Measurements from ENCODE around the gene STAM.
"Not testable (repeated sequence)": the region's sequence is repeated elsewhere in the genome, so short reads cannot be mapped to it uniquely, and the experiment has no call there.

The STAM gene

DNA sequence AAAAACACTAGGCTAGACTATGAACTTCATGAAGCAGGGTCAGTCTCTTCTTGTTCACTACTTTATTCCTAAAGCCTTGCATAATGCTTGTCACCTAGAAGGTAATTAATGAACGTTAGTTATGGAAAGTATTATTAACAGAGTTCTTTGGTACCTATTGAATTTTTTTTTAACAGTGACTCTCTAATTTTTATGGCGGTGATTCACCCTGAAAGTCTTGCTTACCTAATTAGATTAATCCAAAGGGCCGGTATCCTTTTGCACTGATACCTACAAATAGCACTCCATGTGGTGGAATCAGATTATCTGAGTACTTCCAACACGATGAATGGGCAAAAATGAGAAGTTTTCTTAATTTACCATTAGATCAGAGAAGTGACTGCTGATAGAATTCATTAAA lies 31.7 kb downstream of the STAM start:
- DNase-seq (ENCODE audit: low spot score), result no peak

DNA sequence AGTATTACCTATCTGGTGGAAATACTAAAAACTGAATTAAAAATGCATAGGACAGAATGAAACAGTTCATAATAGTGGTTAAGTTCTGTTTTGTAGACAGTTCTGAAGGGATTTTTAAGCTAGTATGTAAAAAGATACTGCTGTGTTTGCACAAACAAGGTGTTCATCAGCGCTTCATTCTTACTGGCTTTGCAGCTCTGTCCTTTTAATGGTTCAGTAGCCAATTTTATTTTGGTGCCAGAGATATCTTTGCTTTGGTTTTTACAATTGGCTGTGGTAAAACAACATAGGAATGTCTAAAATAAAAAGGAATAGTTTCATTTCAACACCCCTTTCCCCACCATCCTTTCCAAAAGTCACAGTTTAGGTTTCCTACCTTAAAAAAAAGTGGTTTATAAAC lies 33.0 kb downstream of the STAM start:
- DNase-seq (ENCODE audit: low spot score), result no peak

DNA sequence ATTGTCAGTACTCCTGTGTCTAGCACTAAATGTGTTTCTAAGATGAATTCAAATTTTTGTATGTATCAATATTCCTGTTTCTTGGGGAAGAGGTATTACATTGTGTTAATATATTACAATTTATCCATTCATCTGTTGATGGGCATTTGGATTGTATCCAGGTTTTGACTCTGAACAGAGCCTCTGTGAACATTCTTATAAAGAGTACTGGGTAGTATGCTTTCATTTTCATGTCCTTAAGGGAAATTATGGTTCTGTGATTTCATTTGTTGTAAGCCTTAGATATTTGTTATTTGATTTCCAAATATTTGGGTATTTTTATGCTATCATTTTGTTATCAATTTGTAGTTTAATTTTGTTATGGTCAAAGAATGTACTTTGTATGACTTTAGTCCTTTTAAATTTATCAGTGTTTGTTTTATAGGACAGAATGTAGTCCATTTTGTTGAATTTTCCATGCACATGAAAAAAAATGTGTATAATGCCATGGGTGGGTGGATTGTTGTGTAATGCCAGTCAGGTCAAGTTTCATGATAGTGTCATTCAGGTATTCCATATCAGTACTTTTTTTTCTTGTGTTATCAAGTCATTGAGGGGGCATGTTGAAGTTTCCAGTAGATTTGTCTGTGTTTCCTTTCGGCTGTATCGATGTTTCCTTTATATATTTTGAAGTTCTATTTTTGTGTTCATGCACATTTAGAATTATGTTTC lies 38.4 kb downstream of the STAM start:
- no peak for DNase-seq (ENCODE audit: low spot score)

DNA sequence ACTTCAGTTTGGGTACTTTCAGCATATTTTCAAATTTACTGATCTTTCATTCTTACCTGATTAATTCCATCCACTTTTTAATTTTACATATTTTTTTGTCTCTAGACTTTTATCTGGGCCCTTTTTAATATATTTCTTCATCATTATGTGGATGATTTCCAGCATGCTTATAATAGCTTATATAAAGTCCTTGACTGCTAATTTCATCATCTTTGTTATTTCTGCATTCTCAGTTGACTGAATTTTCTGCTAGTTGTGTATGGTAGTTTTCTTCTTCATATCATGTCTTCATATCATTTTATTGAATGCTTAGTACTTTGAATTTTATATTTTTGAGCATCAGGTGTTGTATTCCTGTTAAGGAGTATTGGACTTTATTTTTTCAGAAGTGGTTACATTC lies 39.6 kb downstream of the STAM start:
- no peak for DNase-seq (ENCODE audit: low spot score)

DNA sequence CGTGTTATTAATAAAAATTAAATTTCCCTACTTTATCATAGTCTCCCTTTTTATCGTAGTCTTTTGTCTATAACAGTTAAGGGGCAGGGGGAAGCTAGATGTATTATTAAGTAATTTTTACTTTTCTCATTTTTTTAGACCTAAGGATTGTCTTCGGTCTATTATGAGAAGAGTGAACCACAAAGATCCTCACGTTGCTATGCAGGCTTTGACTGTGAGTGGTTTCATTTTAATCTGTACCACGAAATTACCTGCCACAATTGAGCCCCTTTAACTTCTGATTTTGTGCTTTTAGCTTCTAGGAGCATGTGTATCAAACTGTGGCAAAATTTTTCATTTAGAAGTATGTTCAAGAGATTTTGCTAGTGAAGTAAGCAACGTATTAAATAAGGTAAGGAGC lies 40.6 kb downstream of the STAM start:
- DNase-seq (ENCODE audit: low spot score), result no peak

DNA sequence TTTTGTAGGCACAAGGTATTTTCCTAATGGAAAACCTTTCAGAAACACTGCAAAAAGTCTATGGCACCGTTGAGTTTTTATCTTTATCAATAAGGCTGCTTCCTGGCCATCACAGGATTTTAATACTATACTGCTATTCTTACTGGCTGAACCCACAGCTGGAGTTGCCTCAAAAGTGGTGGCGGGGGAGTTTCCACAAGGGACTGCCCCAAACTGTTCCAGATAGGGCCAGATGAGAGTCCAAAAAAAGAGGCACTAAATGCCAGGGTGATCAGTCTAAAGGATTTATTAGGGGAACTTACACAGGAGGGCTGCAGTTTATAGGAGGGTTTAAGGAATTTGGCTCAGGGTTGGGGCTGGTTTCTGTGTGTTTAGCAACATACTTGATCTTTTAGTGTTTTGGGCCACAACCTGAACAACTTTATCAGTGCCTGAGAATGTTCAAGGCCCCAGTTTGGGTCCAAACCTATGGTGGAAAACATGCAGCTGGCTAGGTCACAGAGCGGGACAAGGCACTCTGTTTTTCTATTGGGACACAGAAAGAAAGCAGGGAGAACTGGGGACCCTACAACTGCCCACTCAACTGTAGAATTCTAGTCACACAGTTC lies 41.4 kb downstream of the STAM start:
- DNase-seq (ENCODE audit: low spot score), result no peak

DNA sequence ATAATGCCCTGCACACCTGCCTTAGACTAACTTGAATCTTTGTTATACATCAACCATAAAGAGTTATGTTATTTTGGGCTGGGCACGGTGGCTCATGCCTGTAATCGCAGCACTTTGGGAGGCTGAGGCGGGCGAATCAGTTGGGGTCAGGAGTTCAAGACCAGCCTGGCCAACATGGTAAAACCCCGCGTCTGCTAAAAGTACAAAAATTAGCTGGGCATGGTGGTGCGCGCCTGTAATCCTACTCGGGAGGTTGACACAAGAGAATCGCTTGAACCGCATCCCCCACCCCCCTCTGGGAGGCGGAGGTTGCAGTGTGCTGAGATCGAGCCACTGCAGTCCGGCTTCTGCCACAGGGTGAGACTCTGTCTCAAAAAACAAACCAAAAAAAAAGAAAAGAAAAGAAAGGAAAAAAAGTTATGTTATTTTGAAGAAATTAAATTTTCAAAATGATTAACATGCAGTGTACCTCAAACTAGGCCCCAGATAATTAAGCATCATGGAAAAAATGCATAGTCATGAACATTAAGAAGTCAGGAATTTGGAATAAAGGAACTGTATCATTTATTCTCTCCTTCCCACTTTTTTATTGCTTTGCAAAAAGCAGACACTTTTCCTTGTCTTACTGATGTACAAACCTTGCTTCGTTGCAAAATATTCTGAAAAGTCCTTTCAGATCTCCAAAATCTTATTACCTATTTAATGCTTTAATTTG lies 43.3 kb downstream of the STAM start:
- no peak for DNase-seq (ENCODE audit: low spot score)

DNA sequence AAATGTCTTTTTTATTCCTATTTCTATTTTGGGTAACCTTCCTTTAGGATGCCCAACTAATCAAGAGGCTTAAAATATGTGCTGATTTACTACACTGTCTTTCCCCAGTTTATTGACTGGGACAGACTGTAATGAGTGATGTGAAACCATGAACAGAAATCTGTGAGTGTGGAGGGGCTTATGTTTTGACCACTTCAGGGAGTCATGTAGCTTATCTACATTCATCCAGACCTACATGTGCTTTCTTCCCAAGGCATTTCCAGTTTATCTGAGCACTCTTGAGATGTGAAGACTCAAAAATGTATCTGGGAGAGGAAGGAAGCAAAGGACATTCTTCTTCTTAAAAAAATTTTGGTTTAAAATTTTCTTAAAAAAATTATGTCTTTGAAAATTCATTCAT lies 45.2 kb downstream of the STAM start:
- DNase-seq (ENCODE audit: low spot score), result no peak

DNA sequence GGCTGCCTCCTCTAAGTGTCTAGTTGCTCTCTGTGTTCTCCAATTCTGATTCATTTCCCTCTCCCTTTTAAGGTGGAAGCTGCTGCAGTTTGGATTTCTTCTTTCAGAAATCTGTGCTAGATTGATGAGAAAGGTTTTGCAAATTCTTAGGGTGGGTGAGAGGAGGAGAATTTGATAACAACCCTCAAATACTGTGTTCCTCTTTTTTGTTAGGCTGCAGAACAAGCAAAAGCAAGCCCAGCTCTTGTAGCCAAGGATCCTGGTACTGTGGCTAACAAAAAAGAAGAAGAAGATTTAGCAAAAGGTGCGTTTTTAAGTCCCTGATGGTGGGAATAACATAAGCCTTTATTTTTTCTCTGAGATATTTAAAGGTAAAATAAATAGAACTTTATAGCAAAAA lies 49.1 kb downstream of the STAM start:
- no peak for DNase-seq (ENCODE audit: low spot score)

DNA sequence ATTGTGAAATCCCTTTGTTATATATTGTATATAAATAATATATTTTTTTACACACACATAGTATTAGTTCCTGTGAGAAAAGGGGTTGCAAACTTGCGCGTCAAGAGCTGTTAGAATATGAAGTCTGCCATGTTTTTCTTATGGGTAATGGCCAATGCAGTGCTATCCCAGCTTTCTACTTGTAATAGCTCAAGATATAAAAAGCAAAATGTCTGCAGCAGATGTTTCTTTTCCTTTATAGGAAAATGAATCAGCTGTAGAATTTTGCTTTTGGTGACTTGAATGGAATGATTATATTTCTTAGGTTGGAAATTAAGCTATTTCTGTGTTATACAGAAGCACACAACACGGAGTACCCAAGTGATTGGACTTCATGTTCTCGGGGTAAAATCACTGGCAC lies 54.7 kb downstream of the STAM start:
- DNase-seq (ENCODE audit: low spot score), result no peak

DNA sequence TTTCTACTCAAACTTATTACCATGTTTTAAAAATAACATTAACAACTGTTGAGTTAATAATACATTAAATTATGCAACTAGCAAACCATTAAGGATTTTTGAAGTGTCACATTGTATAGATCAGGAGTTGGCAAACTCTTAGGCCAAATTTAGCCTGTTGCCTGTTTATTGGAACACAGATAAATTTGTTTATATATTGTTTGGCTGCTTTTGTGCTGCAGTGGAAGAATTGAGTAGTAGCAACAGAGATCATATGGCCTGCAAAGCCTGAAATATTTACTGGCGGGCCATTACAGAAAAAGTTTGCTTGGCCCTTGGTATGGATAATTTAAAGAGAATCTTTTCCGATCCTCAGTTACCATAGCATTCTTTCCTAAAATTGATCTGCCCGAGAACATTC lies 57.4 kb downstream of the STAM start:
- no peak for DNase-seq (ENCODE audit: low spot score)

DNA sequence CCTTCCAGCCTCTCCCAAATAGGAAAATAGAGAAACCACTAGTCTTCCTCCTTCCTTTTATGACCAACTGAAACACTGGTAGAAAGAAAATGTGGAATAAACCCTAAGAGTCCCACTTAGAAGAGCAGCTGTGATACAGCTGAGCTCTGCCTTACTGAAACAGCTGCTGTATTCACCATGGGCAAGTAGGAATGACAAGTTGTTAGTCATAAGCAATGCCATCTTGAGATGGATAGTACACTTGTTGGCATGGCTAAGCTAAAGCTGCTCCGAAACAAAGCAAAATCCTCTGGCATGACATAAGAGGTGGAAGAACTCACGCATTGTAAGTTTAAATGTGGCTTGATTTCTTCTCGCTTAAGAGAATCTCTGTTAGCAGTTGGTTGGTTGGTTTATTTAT lies 59.8 kb downstream of the STAM start:
- DNase-seq (ENCODE audit: low spot score), result no peak

DNA sequence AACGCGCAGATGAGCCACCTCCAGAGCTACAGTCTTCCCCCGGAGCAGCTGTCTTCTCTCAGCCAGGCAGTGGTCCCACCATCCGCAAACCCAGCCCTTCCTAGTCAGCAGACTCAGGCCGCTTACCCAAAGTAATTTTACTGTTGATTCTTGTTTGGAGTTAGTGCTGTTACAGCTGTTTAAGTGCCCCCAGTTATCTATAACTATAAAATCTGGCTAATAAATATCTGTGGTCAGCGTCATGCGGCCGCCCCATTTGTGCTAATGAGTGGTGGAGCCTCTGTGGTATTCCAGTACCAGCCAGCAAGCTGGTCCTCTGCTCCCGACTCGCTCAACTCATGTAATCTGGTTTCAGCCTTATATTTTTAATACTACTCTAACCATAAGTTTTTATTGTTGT lies 64.9 kb downstream of the STAM start:
- no peak for DNase-seq (ENCODE audit: low spot score)

DNA sequence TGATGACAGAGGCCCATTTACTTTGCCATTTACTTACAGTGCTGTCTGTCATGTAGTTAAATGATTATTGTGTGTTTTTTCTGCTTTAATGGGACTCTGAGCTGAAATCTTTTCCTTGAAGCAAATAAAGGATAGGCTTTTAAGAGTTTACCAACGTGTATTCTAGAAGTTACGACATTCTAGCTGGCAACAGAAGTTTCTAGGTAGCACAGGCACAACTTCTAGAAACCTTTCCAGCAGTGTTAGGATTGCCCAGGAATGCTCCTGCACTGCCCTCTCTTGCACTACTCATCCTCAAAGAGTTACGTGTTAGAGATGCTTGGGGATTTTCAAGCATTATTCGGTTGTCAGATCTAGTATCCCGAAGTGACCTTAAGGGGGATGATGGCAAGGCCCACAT lies 65.5 kb downstream of the STAM start:
- DNase-seq (ENCODE audit: low spot score), result no peak

DNA sequence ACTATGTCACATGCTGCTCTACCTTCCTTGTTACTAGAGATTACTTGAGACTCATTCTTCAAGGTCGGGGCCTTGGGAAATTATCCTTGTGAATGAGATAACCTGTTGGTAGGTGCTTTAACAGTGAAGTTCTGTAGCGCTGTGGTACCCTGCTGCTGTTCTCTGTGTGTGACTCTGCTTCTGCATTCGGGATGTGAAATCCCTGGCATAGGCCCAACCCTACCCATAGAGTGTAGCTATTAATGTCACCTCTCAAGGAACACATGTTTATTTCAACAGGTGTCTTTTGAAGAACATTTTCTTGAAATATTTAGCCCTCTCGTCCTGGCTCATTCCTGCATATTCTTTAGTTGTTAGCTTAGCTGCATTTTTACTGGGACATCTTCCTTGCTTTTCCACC lies 66.2 kb downstream of the STAM start:
- DNase-seq (ENCODE audit: low spot score), result no peak

DNA sequence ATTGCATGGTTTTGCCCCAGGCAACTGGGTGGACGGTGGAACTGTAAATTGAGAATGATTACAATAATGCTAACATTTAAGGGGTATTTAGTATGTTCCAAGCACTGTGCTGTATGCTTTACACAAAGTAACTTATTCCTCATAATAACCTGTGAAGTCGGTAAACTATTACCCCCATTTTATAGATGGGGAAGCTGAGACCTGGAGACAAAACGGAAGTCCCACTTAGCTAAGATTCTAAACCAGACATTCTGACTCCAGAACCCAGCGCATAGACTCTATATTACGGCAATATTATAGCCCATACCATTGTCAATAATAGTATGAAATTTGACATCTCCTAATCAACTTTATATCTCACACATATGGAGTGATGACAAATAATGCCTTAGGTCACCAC lies 68.1 kb downstream of the STAM start:
- no peak for DNase-seq (ENCODE audit: low spot score)

DNA sequence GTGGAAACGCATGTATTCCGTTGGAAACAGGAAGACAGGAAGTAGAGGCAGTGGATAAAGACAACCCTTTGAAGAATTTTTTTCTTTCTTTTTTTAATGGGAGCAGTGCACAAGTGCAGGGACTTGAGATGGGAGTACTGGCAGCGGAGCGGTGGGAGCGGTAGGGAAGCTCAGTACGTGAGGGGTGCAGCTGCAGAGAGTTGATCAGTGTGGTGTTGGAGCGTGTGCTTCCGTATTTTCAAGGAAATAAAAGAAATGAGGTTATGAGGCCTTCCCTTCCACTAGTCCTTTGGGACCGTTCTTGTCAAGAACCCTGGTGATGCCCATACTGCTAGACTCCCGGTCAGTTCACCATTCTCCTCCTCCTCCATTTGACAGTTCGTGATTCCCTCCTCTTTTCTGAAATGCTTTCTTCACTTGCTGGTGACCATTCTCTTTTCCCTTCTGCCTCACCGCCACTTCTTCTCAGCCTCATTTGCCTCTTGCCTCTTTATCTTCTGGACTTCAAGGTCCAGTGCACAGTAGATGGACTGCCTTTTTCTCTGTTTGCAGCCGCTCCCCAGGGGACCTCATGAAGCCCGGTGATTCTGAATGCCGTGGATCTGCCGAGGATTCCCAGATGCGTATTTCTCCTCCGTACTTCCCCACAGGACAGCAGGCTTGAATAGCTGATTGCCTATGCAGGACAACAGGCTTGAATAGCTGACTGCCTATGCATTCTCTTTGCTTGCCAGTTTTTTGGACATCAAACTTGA lies 68.9 kb downstream of the STAM start:
- no peak for DNase-seq (ENCODE audit: low spot score)

DNA sequence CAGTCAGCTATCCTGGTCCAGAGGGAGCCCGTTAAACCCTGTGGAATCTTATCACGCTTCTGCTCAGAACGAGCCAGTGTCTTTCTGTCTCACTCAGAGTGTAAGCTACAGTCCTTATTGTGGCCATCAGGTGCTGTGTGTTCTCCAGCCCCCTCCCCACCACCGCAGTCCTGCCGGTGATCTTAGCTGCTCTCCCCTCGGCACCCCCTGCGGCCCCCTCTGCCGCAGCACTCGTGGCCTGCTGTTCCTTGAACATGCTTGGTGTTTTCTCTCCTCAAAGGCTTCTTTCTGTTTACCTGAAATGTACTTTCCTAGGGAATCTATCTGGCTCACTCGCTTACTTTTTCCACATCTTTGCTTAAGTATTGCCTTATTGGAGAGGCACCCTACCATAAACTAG lies 69.8 kb downstream of the STAM start:
- DNase-seq (ENCODE audit: low spot score), result no peak

DNA sequence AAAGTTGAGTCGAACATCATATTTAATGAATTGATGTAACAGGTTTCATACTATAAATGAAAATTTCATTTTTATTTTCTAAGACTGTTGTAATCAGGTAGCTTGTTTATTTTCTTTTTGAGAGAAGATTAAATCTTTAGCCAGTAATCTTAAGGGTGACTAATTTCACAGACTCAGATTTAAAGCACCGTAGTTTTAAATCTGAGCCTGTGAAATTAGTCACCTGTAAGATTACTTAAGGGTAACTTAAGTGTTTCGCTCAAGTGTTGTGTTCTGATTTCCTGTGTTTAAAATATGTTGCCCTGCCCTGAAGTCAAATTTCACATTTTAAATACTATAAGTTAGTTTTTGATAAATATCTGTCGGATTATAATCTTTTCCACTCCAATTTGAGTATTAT lies 72.2 kb downstream of the STAM start:
- no peak for DNase-seq (ENCODE audit: low spot score)

DNA sequence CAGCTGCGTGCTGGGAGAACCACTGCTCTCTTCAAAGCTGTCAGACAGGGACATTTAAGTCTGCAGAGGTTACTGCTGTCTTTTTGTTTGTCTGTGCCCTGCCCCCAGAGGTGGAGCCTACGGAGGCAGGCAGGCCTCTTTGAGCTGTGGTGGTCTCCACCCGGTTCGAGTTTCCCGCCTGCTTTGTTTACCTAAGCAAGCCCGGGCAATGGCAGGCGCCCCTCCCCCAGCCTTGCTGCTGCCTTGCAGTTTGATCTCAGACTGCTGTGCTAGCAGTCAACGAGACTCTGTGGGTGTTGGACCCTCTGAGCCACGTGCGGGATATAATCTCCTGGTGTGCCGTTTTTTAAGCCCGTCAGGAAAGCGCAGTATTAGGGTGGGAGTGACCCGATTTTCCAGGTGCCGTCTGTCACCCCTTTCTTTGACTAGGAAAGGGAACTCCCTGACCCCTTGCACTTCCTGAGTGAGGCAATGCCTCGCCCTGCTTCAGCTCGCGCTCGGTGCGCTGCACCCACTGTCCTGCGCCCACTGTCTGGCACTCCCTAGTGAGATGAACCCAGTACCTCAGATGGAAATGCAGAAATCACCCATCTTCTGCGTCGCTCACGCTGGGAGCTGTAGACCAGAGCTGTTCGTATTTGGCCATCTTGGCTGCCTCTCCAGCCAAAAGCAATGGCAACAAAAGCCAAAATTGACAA lies 78.5 kb downstream of the STAM start:
- not testable (repeated sequence) for DNase-seq (ENCODE audit: low spot score)

DNA sequence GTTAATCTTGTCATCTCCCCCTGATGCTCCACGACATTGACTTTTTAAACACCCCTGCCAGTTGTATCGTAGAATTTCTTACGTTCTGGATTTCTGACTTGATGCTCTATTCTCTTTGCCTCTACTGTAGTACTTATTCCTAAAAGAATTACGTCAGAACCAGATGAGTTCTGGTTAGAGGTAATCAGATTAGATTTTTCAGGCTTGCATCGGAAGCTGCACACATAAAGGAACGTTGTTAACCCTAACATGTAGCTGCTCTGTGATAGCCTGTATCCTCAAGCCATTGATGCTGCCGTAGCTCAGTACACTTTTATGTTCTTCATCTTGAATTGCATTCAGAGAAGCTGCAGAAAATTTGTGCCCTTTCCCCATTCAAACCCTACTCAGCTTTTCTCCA lies 81.8 kb downstream of the STAM start:
- no peak for DNase-seq (ENCODE audit: low spot score)

DNA sequence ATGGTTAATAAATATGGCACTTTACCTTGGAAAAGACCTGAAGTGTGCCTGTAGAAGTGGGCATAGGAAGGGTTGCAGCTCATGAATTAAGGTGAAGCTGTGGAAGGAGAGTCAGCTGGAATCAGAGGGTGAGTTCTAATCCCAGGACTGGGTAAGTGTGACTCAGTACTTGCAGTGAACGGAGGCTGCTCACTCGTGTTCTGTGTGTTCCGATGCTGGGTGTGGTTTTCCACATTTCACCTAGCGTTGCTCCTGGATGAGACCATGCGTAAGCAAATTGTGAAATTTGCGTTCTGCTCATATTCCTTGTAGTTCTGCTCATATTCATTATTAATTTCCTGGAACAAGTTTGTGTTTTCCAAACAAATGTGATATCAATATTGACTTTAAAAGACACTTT lies 85.7 kb downstream of the STAM start:
- DNase-seq (ENCODE audit: low spot score), result no peak

Measured in iPS-NIHi11 (cell line).